HG03135 (cell line): ENCODE data around the gene DSN1.
A peak's percentile ranks its signal among the peaks of the same experiment; 100 is the strongest.
"Not testable (repeated sequence)": the region's sequence is repeated elsewhere in the genome, so short reads cannot be mapped to it uniquely, and the experiment has no call there.

ENCODE experiments used
- ATAC-seq: cut with Tn5 transposase; IDR thresholded peaks from one replicate; pipeline ENCODE4 v1.9.1; 2021; ENCODE audit warnings: mild to moderate bottlenecking, moderate library complexity; ENCODE audit not compliant: unreplicated experiment

DSN1 gene, protein sequence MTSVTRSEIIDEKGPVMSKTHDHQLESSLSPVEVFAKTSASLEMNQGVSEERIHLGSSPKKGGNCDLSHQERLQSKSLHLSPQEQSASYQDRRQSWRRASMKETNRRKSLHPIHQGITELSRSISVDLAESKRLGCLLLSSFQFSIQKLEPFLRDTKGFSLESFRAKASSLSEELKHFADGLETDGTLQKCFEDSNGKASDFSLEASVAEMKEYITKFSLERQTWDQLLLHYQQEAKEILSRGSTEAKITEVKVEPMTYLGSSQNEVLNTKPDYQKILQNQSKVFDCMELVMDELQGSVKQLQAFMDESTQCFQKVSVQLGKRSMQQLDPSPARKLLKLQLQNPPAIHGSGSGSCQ

DNA sequence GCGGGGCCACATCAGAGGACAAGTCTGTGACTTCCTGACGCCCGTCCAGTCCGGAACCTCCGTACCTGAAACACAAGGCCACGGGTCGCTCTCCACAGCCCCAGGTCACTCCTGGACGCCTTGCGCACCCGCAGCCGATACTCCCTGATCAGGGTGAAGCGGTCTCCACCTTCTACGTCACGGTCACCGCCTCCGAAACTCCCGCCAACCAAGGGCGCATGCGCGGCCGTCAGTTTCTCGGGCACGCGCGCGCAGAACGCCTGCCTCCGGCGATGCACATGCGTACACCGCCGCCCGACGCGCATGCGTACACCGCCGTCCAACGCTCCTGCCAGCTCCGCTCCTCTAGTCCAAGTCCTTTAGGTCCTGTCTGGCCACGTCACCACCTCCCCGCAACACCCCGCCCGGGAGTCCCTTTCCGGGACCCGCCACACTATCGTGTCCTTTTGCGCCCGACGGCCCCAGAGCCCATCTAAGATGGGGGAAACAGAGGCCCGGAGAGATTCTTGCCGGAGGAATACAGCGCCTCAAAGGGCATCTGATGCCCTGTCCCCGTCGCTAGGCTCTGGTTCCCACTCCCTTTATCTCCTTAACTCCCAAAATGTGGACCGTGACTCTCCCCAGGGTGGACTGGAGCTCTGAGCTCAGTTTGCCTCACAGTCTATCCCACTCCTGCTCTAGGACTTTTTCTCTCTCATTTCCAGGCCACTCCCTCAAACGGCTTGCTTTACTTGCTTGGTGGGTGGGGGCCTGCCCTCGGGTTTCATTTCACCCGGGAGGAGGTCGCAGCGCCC, at the start of gene DSN1:
DSN1 (minus strand) TSS at position 167 of the 794 bp plus-strand sequence. CDS start 2,305 bp downstream, outside the sequence.
- peak; percentile 82 for ATAC-seq

DNA sequence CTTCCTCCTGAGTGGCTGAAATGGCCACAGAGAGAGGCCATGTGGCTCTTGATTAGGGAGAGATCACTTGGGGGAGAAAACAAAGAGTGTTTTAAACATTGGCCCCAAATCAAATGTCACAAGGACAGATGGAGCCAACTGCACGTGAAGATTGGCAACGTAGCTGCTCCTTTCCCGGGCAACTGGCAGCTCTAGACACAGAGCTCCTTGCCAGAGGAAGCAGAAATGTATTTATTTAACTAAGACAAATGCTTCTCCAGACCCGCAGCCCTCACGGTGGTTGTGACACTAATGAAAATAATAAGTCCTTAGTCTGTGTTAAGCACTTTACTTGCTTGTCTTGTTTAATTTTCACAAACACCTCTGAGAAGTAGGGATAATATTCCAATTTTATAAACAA, 49.6 kb upstream of the DSN1 start:
- no peak for ATAC-seq

DNA sequence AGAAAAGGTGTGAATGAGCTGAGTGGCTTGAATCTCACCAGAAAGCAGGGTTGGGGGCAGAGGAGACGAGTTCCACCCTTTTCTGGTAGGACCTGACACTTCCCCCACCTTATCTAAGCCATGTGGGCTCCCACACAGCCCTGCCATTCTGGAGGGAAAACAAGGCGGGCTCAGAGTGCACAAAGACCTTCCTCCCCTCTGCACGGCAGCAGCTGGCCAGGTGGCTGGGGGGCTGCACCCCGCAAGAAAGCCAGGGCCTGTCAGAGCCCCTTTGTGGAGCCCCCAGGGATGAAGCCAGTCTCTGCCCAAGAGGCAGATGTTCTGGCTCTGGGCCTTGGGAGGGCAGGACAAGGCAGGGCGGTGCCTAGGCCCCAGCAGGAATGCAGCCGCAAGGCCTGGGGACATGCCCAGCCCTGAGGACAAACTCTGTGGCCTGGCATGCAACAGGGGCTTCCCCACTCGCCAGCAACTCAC, 48.4 kb upstream of the DSN1 start:
- ATAC-seq: no peak

DNA sequence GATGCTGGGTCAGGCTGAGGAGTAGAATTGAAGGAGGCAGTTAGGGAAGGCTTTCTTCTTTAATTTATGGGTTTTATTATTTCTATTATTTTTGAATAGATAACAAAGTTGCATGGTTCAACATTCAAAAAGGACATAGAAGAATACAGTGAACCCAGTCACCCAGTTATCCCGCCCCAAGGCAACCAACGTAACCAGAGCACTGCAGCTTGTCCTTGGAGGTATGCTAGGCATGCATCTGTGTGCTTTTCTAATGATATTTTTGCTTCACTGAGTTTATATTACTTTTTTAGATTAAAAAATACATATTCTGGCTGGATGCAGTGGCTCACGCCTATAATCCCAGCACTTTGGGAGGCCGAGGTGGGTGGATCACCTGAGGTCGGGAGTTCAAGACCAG, 47.4 kb upstream of the DSN1 start:
- ATAC-seq: no peak

DNA sequence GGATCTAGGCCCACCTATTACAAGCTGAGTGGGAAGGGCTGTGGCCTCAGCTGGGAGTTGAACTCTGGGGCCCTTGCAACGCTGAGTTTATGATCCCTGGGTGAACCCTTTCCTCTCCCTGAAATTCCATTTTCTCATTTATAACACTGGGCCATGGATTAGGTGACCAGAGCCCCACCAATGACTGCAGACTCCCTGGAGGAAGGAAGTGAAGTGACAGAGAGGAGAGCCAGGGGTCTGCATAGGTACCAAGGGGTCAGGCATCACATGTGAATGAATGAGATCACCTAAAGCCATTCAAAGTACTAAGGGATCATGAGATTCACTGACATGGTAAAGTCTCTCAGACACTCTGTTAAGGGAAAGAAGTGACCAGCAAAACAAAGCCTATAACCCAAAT, 46.5 kb upstream of the DSN1 start:
- no peak for ATAC-seq

DNA sequence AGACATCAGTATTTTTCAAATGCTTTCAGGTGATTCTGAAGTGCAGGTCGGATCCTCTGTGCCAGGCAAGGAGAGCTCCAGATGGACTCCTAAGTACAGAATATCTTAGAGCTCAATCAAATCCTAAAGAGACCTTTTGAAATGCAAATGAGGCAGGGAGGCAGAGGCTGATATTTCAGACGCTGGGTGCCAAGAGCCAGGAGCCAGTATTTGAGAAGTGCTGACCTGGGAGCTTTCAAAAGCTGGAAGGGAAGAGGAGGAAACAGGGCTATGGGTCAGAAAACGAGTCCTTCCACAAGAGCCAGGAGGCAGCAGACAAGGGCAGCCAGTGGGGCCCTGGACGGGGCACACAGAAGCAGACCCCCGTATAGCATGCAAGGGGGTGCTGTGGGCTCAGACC, 46.1 kb upstream of the DSN1 start:
- ATAC-seq: no peak

DNA sequence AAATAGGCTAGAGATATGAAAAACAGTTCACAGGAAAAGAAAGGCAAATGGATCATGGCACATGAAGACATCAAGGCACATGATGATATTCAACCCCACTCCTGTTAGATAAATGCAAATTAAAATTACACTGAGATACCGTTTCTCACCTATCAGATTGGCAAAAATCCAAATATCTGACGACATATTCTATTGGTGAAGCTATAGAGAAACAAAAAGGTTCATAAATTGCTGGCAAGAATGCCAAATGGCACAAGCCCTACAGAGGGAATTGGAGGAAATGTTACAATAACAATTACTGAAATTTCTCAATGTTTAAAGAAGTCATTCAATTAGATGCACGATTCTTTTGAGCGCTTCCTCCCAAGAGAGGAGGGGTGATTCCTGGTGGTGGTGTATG, 45.3 kb upstream of the DSN1 start:
- no peak for ATAC-seq

DNA sequence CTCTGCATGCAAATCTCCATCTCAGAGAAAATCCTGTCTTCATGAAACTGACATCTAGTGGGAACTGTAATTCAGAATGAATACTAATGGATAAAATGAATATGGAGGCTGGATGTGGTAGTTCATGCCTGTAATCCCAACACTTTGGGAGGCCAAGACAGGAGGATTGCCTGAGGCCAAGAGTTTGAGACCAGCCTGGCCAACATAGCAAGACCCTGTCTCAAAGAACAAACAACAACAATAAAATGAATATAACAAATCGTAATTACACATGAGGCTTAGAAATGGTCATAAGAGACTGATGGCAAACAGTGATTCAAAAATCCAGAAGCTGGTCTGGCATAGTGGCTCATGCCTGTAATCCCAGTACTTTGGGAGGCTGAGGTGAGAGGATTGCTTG, 44.6 kb upstream of the DSN1 start:
- no peak for ATAC-seq

DNA sequence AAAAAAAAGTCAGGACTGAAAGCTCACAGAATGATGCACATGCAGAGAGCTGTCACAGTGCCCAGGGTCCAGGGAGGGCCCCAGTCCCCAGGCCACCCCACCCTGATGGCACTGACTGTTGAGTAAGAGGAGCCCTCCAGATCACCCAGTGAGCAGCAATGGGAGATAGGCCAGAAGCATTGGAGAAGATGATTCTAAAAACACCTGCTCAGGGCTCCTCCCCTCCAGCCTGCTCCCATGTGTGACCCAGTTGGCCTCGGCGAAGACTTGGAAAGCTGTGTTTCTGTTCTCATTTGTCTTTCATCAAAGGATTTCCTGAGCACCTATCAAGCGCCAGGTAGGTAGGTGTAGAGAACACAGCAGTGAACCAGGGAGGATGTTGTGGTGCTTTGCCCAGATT, 43.9 kb upstream of the DSN1 start:
- no peak for ATAC-seq

DNA sequence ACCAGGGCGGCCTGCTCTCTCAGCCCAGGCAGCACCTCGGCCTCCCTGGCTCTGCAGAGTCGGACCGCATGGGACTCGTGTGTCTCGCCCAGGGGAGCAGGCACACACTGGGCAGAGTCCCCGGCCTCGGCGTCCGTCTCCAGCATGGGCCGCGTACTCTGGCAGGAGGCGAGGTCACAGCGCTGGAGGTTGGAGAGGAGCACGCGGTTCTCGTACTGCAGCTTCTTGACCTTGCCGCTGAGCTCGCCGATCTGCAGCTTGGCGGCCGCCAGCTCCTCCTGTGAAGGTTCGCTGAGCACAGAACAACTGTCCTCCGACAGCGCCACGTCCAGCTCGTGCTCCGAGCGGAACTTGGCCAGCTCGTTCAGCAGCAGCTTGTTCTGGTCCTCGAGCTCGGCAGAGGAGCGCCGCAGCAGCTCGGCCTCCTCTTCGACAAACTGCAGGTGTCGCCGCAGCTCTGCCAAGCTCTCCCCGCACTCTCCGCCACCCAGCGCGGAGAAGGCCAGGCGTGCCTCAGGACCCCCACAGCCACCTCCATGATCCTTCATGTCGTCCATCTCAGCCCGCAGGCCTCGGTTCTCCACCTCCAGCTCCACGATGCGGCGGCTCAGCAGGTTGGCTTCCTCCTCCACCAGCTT, 42.0 kb upstream of the DSN1 start:
- no peak for ATAC-seq

DNA sequence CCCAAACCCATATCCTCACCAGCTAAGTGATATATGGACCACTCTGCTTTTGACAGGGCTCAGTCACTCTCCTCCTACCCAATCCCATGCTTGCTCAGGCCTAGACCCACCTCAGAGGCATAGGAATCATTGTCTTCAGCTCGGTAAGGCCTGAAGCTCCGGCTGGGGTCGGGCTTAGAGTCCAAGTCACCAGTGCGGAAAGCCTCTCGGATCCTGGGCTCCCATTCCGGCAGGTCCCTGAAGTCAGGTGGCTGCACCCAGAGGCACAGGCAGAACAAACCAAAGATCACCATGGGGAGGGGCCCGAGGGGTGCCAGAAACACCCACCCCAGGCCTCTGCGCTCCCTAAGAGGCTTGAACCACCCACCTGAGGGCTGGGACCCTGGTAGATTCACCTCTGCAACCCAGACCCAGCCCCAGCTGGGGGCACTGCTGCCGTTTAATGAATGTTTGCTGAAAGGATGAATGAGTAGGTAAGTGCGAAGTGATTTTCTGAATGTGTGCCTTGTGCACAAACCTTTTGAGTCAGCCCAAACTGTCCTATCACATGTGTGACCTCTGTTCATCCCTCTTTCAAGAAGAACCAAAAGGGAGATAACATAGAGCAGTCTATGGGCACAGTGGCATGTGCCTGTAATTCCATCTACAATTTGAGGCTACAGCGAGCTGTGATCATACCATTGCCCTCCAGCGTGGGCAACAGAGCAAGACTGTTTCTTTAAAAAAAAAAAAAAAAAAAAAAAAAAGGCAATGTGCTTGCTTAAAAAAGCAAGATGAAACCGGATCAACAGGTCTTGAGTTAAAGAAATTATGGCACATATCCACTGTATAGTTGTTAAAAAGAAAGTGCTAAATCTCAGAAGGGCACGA, 39.3 kb upstream of the DSN1 start:
- no peak for ATAC-seq

DNA sequence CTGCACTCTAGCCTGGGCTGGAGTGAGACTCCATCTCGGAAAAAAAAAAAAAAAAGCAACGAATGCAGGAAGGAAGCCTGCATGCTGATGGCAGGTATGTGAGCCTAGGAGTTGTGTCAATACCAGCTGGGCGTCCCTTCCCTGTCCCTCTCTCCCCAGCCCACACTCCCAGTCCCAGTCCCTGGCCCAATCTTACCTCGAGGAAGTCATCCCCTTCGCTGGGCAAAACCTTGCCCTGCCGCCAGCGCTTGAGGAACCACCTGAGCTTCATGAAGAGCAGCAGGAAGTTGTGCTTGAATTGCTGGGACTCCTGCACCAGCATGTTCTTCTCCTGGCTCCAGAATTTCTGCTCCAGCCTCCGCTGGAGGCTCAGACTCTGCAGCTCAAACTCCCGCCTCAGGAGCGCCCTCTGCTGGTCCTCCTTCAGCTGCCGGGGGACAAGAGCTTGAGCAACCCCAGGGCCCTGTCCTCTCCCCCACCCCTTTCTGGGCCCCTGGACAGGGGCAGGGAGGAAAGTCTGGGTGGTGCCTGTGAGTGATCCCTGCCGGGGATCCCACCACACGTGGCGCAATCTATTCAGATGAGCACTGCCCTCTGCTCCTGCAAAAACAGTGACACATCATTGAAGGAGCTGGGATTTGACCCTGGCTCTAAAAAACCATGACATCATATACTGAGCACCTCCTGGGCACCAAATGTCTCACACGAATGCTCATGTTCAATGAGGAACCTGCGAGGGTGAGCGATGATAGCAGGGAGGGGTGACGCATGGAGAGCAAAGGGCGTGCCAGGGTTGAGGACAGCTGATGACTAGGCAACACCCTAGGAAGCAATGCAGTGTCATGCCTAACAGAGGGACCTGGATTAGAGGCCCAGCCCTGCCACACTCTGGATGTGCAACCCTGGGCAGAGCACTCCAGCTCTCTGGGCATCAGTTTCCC, 35.0 kb upstream of the DSN1 start:
- ATAC-seq: no peak

DNA sequence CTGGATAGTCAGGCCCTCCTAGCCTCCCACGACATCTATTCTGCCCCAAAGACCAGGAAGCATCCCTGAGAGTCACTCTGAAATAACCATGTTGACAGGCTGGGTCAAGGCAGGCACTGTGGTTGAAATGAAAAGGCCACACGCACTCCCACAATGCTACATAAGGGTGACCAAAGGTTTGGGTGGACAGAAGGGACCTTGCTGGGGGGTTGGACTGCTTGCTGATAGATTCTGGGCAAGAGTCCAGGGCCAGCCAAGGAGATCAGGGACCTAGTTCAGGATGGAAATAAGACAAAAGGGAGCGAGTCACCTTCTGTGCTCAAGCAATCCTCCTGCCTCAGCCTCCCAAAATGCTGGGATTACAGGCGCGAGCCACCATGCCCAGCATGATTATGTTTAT, 32.5 kb upstream of the DSN1 start:
- ATAC-seq: no peak

DNA sequence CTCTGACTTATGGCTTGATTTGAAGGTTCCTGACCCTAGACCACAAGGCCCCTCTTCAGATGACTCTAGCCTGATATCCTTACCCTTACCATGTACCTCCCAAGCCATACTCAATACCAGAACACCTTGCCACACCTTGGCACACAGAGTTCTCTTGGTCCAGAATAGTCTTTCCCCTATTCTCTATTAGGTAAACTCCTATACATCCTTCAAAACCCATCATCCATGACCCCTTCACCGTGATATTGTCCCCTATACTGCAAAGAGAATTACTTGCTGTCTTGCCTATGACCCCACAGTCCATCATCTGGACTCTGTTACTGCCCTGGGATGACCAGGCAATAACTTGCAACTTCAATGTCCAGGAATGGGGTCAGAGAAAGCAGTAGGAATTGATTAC, 31.8 kb upstream of the DSN1 start:
- ATAC-seq: no peak

DNA sequence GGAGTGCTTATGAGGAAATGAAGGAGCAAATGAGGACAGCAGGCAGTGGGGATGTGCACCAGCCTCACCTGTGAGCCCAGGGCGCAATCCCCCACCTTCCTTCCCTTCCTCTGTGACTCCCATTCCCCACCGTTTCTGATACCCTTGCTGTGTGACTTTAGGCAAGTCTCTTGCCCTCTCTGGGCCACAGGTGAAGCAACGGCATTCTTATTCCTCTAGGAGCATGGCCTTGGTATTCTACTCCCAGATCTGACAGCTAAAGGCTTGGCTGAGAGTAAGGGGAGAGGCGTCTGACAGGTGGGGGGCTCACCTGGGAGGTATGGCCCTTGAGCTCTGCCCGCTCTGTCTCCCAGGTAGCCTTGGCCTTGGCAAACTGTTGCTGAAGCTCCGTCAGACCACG, 30.9 kb upstream of the DSN1 start:
- ATAC-seq: no peak

DNA sequence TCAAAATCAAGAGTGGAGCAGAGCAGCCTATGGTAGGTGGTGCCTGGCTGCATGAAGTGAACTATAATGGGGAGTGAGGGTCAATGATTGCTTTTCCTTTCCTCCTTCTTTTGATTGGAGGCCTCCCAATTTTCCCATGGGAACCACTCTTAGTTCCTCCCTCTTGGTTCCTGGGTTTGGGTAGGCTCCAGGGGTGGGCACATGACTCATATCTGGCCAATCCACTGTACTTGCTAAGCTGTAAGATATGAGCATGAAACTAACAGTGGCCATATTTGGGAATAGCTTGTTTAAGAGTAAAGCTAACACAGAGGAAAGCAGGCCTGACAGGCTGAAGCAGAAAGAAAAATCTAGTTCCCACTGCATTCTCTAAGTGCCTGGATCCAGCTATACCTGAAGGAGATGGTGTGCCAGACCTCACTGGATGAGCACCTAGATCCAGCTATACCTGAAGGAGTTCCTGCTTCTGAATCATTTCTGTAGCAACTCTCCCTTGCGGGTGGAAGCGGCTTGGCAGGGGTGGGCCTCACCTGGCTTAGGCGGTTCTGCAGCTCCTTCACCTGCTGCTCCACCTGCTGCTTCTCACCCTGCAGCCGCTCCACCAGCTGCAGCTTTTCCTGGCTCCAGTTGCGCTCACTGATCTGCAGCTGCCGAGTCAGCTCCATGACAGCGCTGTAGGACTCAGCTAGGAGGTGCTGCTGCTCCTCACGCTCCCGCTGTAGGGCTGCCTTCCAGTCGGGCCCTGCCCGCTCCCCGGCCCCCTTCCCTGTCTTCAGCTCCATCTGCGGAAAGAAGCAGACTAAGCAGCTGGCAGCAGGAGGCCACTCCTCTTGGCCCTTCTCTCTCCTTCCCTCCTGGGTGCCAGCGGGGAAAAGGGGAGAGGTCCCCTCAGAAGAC, 29.0 kb upstream of the DSN1 start:
- ATAC-seq: no peak

DNA sequence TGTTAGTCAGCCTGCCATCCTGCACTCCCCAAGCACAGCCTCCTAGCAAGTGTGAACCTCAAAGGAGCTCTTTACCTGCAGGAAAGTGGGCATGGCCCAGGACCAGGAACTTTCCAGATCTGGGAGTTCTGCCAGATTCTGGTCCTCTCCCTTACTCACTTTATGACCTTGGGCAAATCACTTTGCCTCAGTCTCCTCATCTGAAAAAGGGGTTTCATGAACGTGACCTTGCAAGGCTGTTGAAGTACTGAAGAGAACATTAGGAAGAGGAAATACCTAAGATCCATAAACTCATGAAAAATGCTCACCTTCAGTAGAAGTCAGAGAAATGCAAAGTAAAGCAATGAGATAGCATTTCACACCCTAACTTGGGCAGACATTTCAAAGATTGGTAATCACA, 26.8 kb upstream of the DSN1 start:
- ATAC-seq: no peak

DNA sequence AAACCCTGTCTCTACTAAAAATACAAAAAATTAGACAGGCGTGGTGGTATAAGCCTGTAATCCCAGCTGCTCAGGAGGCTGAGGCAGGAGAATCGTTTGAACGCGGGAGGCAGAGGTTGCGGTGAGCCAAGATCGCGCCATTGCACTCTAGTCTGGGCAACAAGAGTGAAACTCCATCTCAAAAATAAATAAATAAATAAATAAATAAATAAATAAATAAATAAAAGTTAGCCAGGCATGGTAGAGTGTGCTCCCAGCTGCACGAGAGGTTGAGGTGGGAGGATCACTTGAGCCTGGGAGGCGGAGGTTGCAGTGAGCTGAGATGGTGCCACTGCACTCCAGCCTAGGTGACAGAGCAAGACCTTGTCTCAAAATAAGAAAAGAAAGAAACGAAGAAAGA, 25.8 kb upstream of the DSN1 start:
- not testable (repeated sequence) for ATAC-seq

DNA sequence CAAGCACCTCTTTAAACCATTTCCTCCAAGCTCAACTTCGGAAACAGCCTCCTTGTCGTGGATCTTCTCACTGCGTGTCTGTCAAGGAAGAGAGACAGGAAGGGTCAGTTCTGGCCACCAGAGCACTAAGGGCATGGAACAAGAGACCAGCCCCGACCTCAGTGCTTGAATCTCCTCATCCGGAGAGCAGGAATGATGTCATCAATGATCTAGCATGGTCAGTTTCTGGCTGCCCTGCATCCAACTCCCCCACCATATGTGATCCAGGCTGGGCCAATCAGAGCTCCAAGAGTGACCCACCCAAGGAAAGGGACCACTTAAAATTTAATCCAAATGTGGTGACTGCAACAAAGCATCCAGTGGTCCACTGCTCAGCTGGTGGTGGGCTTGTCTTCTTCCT, 23.3 kb upstream of the DSN1 start:
- ATAC-seq: no peak
